Measurements from ENCODE around the gene TEC.

- TF ChIP-seq YY1 (IDR thresholded peaks at IDR 0.05; ENCODE audit: low read depth) (no peak), TAF1 (IDR thresholded peaks at IDR 0.05; ENCODE audit: borderline replicate concordance, low read depth, low read length) (no peak), JUND (IDR thresholded peaks at IDR 0.05) (no peak), TEAD4 (IDR thresholded peaks at IDR 0.05; ENCODE audit: borderline replicate concordance, insufficient read depth) (no peak), MXI1 (IDR thresholded peaks at IDR 0.05; ENCODE audit: low read depth, low read length) (no peak), RAD21 (IDR thresholded peaks at IDR 0.05; ENCODE audit: low read length) (no peak), POLR2AphosphoS5 (IDR thresholded peaks at IDR 0.05; ENCODE audit: low read depth, low read length) (no peak), EP300 (IDR thresholded peaks at IDR 0.05; ENCODE audit: borderline replicate concordance in 1 of 2, low read depth in 1 of 2, low read length in 1 of 2) (no peak), ELF1 (IDR thresholded peaks at IDR 0.05) (no peak), EZH2phosphoT487 (IDR thresholded peaks at IDR 0.05; ENCODE audit: borderline replicate concordance, low read depth) (no peak)
- TF ChIP-seq, protein P1, sequence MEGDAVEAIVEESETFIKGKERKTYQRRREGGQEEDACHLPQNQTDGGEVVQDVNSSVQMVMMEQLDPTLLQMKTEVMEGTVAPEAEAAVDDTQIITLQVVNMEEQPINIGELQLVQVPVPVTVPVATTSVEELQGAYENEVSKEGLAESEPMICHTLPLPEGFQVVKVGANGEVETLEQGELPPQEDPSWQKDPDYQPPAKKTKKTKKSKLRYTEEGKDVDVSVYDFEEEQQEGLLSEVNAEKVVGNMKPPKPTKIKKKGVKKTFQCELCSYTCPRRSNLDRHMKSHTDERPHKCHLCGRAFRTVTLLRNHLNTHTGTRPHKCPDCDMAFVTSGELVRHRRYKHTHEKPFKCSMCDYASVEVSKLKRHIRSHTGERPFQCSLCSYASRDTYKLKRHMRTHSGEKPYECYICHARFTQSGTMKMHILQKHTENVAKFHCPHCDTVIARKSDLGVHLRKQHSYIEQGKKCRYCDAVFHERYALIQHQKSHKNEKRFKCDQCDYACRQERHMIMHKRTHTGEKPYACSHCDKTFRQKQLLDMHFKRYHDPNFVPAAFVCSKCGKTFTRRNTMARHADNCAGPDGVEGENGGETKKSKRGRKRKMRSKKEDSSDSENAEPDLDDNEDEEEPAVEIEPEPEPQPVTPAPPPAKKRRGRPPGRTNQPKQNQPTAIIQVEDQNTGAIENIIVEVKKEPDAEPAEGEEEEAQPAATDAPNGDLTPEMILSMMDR (IDR thresholded peaks at IDR 0.05) = no peak
- TF ChIP-seq, protein P2, sequence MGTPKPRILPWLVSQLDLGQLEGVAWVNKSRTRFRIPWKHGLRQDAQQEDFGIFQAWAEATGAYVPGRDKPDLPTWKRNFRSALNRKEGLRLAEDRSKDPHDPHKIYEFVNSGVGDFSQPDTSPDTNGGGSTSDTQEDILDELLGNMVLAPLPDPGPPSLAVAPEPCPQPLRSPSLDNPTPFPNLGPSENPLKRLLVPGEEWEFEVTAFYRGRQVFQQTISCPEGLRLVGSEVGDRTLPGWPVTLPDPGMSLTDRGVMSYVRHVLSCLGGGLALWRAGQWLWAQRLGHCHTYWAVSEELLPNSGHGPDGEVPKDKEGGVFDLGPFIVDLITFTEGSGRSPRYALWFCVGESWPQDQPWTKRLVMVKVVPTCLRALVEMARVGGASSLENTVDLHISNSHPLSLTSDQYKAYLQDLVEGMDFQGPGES (IDR thresholded peaks at IDR 0.05; ENCODE audit: low read depth, low read length) = no peak
- TF ChIP-seq, protein P3, sequence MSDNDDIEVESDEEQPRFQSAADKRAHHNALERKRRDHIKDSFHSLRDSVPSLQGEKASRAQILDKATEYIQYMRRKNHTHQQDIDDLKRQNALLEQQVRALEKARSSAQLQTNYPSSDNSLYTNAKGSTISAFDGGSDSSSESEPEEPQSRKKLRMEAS (IDR thresholded peaks at IDR 0.05; ENCODE audit: low read depth) = no peak
Observed at GRCh38 chr4:48275686-48276085, 6.0 kb upstream of the TEC start.

Measured in SK-N-SH (cell line).